Measurements from ENCODE around the gene AFF3. TPM values are rescaled to one million over a fixed set of nuclear protein-coding genes. Genes with fewer than 3 reads are reported as not detected.

The AFF3 gene
- total RNA-seq, 6 experiments from 2014 or later = 0.80 to 8.2 (median 6.8) TPM

DNA sequence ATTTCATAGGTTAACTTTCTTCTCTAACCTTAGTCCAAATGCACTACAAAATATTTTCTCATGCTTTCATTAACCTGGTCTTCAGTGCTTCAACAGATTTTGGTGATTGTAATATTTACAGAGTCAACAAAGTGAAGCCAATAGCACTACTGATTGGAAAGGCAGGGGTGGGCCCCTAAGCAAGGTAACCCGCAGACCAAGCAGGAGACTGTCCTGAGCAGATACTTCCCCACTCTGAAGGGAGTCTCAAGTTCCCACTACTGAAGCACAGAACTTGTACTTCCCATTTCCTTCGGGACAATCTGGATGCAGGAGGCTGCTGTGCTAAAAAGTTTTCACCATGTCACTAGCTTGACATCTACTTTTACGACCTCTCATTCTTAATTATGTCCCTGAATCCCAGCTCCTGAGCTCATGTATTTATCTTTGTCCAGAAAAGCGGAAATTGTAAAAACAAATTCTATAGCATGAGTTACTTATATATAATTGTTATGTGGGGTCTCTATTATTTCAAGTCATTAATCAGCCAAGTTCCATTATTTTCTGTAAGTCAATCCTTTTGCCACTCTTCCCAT is 341.0 kb downstream of the AFF3 start:
- no peak for DNase-seq
- H3K9me3 Mint-ChIP-seq = peaks cover 24% of the 10 kb centered on the region
- TF ChIP-seq, protein P1, sequence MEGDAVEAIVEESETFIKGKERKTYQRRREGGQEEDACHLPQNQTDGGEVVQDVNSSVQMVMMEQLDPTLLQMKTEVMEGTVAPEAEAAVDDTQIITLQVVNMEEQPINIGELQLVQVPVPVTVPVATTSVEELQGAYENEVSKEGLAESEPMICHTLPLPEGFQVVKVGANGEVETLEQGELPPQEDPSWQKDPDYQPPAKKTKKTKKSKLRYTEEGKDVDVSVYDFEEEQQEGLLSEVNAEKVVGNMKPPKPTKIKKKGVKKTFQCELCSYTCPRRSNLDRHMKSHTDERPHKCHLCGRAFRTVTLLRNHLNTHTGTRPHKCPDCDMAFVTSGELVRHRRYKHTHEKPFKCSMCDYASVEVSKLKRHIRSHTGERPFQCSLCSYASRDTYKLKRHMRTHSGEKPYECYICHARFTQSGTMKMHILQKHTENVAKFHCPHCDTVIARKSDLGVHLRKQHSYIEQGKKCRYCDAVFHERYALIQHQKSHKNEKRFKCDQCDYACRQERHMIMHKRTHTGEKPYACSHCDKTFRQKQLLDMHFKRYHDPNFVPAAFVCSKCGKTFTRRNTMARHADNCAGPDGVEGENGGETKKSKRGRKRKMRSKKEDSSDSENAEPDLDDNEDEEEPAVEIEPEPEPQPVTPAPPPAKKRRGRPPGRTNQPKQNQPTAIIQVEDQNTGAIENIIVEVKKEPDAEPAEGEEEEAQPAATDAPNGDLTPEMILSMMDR (IDR thresholded peaks at IDR 0.05) = no peak
- no peak overlapping the region for H3K27ac Mint-ChIP-seq
- peaks cover 36% of the 10 kb centered on the region for H3K4me1 Mint-ChIP-seq (ENCODE audit: low read depth)
- peaks cover 27% of the 10 kb centered on the region for H3K36me3 Mint-ChIP-seq (ENCODE audit: low read depth)
- peaks cover 5% of the 10 kb centered on the region for H3K27me3 Mint-ChIP-seq (ENCODE audit: insufficient read depth)
- no peak overlapping the region for H3K4me3 Mint-ChIP-seq

DNA sequence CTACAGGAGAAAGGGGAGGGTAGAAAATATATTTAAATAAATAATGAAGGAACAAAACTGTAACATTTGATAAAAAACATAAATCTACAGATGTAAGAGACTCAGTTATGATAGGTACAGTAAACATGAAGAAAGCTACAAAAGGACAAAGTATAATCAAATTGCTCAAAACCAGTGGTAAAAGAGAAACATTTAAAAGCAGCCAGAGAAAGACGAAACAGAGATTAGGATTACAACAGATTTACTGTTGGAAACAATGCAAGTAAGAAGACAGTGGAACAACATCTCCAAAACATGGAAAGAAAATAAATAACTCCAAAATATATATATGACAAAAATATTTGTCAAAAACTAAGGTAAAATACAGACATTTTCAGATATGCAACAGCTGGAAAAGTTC is 344.9 kb downstream of the AFF3 start:
- H3K9me3 Mint-ChIP-seq = peaks cover 17% of the 10 kb centered on the region
- peaks cover 30% of the 10 kb centered on the region for H3K36me3 Mint-ChIP-seq (ENCODE audit: low read depth)
- DNase-seq = no peak
- TF ChIP-seq, protein P1 (IDR thresholded peaks at IDR 0.05) = no peak
- peaks cover 6% of the 10 kb centered on the region; the same call in 1 of the 2 replicates for H3K4me1 Mint-ChIP-seq (ENCODE audit: low read depth)
- H3K27me3 Mint-ChIP-seq (ENCODE audit: insufficient read depth) = peaks cover 7% of the 10 kb centered on the region; the same call in 1 of the 2 replicates
- no peak overlapping the region for H3K4me3 Mint-ChIP-seq
- H3K27ac Mint-ChIP-seq = no peak overlapping the region

DNA sequence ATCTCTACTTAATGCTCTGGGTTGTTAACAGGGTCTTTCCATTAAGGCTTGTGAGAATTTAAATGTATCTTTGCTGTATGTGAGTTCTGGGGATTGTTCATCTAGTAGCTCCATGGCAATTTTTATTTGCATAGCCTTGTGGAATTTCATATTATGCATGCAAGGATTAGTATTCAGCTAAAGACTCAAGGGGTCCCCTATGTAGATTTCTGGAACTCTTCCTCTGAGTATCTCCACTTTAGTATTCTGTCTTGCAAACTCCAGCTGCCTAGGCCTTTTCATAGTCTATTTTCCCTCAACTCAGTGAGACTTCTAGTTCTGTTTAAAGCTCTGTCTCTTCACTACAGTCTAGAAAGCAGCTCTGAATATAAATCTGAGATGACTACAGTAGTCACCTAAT is 348.0 kb downstream of the AFF3 start:
- Mint-ChIP-seq H3K9me3 (peaks cover 17% of the 10 kb centered on the region), H3K27me3 (ENCODE audit: insufficient read depth) (peaks cover 8% of the 10 kb centered on the region; the same call in 1 of the 2 replicates), H3K4me3 (no peak overlapping the region), H3K27ac (no peak overlapping the region), H3K4me1 (ENCODE audit: low read depth) (peaks cover 14% of the 10 kb centered on the region), H3K36me3 (ENCODE audit: low read depth) (peaks cover 30% of the 10 kb centered on the region)
- DNase-seq = no peak
- TF ChIP-seq, protein P1 (IDR thresholded peaks at IDR 0.05) = no peak

DNA sequence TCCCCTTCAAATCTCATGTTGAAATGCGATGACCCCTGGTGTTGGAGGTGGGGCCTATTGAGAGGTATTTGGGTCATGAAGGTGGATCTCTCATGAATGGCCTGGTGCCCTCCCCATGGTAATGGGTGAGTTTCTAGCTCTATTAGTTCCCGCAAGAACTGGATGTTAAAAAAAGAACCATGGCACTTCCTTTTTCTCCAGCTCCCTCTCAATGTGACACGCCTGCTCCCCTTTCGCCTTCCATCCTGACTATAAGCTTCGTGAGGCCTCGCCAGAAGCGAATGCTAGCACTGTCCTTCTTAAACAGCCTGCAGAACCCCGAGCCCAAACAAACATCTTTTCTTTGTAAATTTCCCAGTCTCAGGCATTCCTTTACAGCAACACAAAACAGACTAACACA is 349.4 kb downstream of the AFF3 start:
- Mint-ChIP-seq H3K36me3 (ENCODE audit: low read depth) (peaks cover 29% of the 10 kb centered on the region), H3K9me3 (peaks cover 17% of the 10 kb centered on the region), H3K4me1 (ENCODE audit: low read depth) (peaks cover 15% of the 10 kb centered on the region), H3K27ac (no peak overlapping the region), H3K27me3 (ENCODE audit: insufficient read depth) (peaks cover 9% of the 10 kb centered on the region; the same call in 1 of the 2 replicates), H3K4me3 (no peak overlapping the region)
- TF ChIP-seq, protein P1 (IDR thresholded peaks at IDR 0.05) = no peak
- DNase-seq = no peak

DNA sequence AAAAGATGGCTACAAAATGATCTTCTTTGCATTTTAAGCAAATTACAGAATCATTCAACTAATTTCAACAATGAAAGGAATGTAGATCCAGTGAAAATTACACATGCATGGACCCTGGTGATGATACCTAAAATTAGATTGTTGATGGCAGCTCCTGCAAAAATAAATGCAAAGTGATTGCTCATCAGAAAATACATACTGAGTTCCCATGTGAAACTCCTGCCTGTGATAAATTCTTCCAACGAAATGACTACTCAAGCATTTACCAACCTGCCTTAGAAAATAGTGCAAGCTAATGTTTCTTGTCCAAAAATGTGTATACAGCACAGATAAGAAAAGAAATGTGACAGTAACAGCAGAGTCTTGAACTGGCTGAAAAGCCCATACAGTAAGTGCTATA is 352.5 kb downstream of the AFF3 start:
- Mint-ChIP-seq H3K27me3 (ENCODE audit: insufficient read depth) (peaks cover 3% of the 10 kb centered on the region; the same call in 1 of the 2 replicates), H3K4me3 (no peak overlapping the region), H3K9me3 (no peaks in the 10 kb centered on the region; the same call in 1 of the 2 replicates), H3K4me1 (ENCODE audit: low read depth) (peaks cover 15% of the 10 kb centered on the region), H3K36me3 (ENCODE audit: low read depth) (peaks cover 1% of the 10 kb centered on the region; the same call in 1 of the 2 replicates), H3K27ac (no peak overlapping the region)
- DNase-seq = no peak
- TF ChIP-seq, protein P1 (IDR thresholded peaks at IDR 0.05) = no peak

All from HFFc6 (cell line).